Measurements from ENCODE around the gene IGLON5. TPM values are rescaled to one million over a fixed set of nuclear protein-coding genes. Genes with fewer than 3 reads are reported as not detected.

The IGLON5 gene
- total and polyA plus RNA-seq, 3 donors from 2014 or later, result 13.3 to 16.0 (median 13.9) TPM

GRCh38 chr19:51380379-51380778, 68.9 kb downstream of the IGLON5 start:
- Histone ChIP-seq H3K4me3 (no peak overlapping the region), H3K27ac (no peak overlapping the region), H3K9me3 (no peaks in the 10 kb centered on the region), H3K36me3 (ENCODE audit: low read depth, missing control alignments) (no peaks in the 10 kb centered on the region), H3K4me1 (no peaks in the 10 kb centered on the region), H3K27me3 (no peaks in the 10 kb centered on the region)
- no peak for TF ChIP-seq CTCF (IDR thresholded peaks at IDR 0.05)
- TF ChIP-seq POLR2A (IDR thresholded peaks at IDR 0.05), result no peak
- WGBS, 2 donors, result 92 to 94% methylated on average over 9 of the region's 9 CpGs
- no peak for DNase-seq
- intact Hi-C loops (cut with DNase I; ENCODE audit: low total_unique reads), result no loop called here

Other genes starting within 250 kb of the IGLON5 start
- gene KLK13, start 246.6 kb upstream of the IGLON5 start, total RNA-seq, result 1 to 10 TPM; 3.7 to 7.8 TPM
- gene KLK13, start 246.6 kb upstream of the IGLON5 start, polyA plus RNA-seq (ENCODE audit: insufficient read depth, low read depth, low replicate concordance), result 13.0 TPM
- gene KLK14, start 228.8 kb upstream of the IGLON5 start, total RNA-seq, result under 1 TPM in 1 of 2 donors, not detected in 1; 0.63 TPM
- gene KLK14, start 228.8 kb upstream of the IGLON5 start, polyA plus RNA-seq (ENCODE audit: insufficient read depth, low read depth, low replicate concordance), result 1.4 TPM
- gene CTU1, start 203.2 kb upstream of the IGLON5 start, total RNA-seq, result 10 to 100 TPM; 17.6 to 23.5 TPM
- 2.0 TPM for gene CTU1, start 203.2 kb upstream of the IGLON5 start, polyA plus RNA-seq (ENCODE audit: insufficient read depth, low read depth, low replicate concordance)
- 1 to 10 TPM; 2.6 to 5.1 TPM for gene SIGLEC9, start 186.7 kb upstream of the IGLON5 start, total RNA-seq
- 3.2 TPM for gene SIGLEC9, start 186.7 kb upstream of the IGLON5 start, polyA plus RNA-seq (ENCODE audit: insufficient read depth, low read depth, low replicate concordance)
- gene SIGLEC7, start 169.3 kb upstream of the IGLON5 start, total RNA-seq, result 1 to 10 TPM in 1 of 2 donors, under 1 TPM in 1; 0.79 to 1.2 TPM
- 2.0 TPM for gene SIGLEC7, start 169.3 kb upstream of the IGLON5 start, polyA plus RNA-seq (ENCODE audit: insufficient read depth, low read depth, low replicate concordance)
- gene CD33, start 86.6 kb upstream of the IGLON5 start, total RNA-seq, result 1 to 10 TPM; 1.3 to 1.7 TPM
- gene CD33, start 86.6 kb upstream of the IGLON5 start, polyA plus RNA-seq (ENCODE audit: insufficient read depth, low read depth, low replicate concordance), result 3.8 TPM
- 10 to 100 TPM; 18.7 to 23.8 TPM for gene SIGLECL1, start 60.6 kb upstream of the IGLON5 start, total RNA-seq
- 103 TPM for gene SIGLECL1, start 60.6 kb upstream of the IGLON5 start, polyA plus RNA-seq (ENCODE audit: insufficient read depth, low read depth, low replicate concordance)
- 10 to 100 TPM; 10.5 to 12.0 TPM for gene VSIG10L, start 30.5 kb downstream of the IGLON5 start, total RNA-seq
- 5.8 TPM for gene VSIG10L, start 30.5 kb downstream of the IGLON5 start, polyA plus RNA-seq (ENCODE audit: insufficient read depth, low read depth, low replicate concordance)
- 100 to 1,000 TPM; 110 to 146 TPM for gene ETFB, start 54.7 kb downstream of the IGLON5 start, total RNA-seq
- gene ETFB, start 54.7 kb downstream of the IGLON5 start, polyA plus RNA-seq (ENCODE audit: insufficient read depth, low read depth, low replicate concordance), result 109 TPM
- gene CLDND2, start 57.4 kb downstream of the IGLON5 start, total RNA-seq, result 10 to 100 TPM; 10.0 to 26.4 TPM
- 41.2 TPM for gene CLDND2, start 57.4 kb downstream of the IGLON5 start, polyA plus RNA-seq (ENCODE audit: insufficient read depth, low read depth, low replicate concordance)
- under 1 TPM in 1 of 2 donors, not detected in 1; 0.63 TPM for gene NKG7, start 61.0 kb downstream of the IGLON5 start, total RNA-seq
- gene NKG7, start 61.0 kb downstream of the IGLON5 start, polyA plus RNA-seq (ENCODE audit: insufficient read depth, low read depth, low replicate concordance), result 8.7 TPM
- under 1 TPM in 1 of 2 donors, not detected in 1; 0.31 TPM for gene LIM2, start 76.3 kb downstream of the IGLON5 start, total RNA-seq
- gene LIM2, start 76.3 kb downstream of the IGLON5 start, polyA plus RNA-seq (ENCODE audit: insufficient read depth, low read depth, low replicate concordance), result 0.91 TPM
- gene C19orf84, start 78.9 kb downstream of the IGLON5 start, total RNA-seq, result 10 to 100 TPM; 23.1 to 31.2 TPM
- gene C19orf84, start 78.9 kb downstream of the IGLON5 start, polyA plus RNA-seq (ENCODE audit: insufficient read depth, low read depth, low replicate concordance), result 38.8 TPM
- gene SIGLEC10, start 106.0 kb downstream of the IGLON5 start, total RNA-seq, result 1 to 10 TPM in 1 of 2 donors, under 1 TPM in 1; 0.87 to 2.2 TPM
- gene SIGLEC10, start 106.0 kb downstream of the IGLON5 start, polyA plus RNA-seq (ENCODE audit: insufficient read depth, low read depth, low replicate concordance), result 2.3 TPM
- gene SIGLEC8, start 146.8 kb downstream of the IGLON5 start, total RNA-seq, result 1 to 10 TPM in 1 of 2 donors, under 1 TPM in 1; 0.31 to 3.1 TPM
- 0.61 TPM for gene SIGLEC8, start 146.8 kb downstream of the IGLON5 start, polyA plus RNA-seq (ENCODE audit: insufficient read depth, low read depth, low replicate concordance)
- gene CEACAM18, start 166.9 kb downstream of the IGLON5 start, total RNA-seq, result not detected
- not detected for gene CEACAM18, start 166.9 kb downstream of the IGLON5 start, polyA plus RNA-seq (ENCODE audit: insufficient read depth, low read depth, low replicate concordance)
- not detected for gene SIGLEC12, start 190.2 kb downstream of the IGLON5 start, total RNA-seq
- gene SIGLEC12, start 190.2 kb downstream of the IGLON5 start, polyA plus RNA-seq (ENCODE audit: insufficient read depth, low read depth, low replicate concordance), result 1.0 TPM
- 1 to 10 TPM in 1 of 2 donors, under 1 TPM in 1; 0.55 to 1.1 TPM for gene SIGLEC6, start 220.0 kb downstream of the IGLON5 start, total RNA-seq
- 0.29 TPM for gene SIGLEC6, start 220.0 kb downstream of the IGLON5 start, polyA plus RNA-seq (ENCODE audit: insufficient read depth, low read depth, low replicate concordance)

All from testis (tissue), 3 donors.